ENCODE data around the gene GDPD3. TPM values are rescaled to one million over a fixed set of nuclear protein-coding genes. Genes with fewer than 3 reads are reported as not detected.
A peak's percentile ranks its signal among the peaks of the same experiment; 100 is the strongest.

Gene GDPD3
- total RNA-seq, 1 donor from 2014 or later = 1.8 TPM

- H3K79me2 ChIP-seq (ENCODE audit: insufficient read depth, low read length) = peaks cover 54% of the 10 kb centered on the region
- TF ChIP-seq EZH2 (IDR thresholded peaks at IDR 0.05; ENCODE audit: insufficient read depth, low read length) = no peak
- TF ChIP-seq, protein P1, sequence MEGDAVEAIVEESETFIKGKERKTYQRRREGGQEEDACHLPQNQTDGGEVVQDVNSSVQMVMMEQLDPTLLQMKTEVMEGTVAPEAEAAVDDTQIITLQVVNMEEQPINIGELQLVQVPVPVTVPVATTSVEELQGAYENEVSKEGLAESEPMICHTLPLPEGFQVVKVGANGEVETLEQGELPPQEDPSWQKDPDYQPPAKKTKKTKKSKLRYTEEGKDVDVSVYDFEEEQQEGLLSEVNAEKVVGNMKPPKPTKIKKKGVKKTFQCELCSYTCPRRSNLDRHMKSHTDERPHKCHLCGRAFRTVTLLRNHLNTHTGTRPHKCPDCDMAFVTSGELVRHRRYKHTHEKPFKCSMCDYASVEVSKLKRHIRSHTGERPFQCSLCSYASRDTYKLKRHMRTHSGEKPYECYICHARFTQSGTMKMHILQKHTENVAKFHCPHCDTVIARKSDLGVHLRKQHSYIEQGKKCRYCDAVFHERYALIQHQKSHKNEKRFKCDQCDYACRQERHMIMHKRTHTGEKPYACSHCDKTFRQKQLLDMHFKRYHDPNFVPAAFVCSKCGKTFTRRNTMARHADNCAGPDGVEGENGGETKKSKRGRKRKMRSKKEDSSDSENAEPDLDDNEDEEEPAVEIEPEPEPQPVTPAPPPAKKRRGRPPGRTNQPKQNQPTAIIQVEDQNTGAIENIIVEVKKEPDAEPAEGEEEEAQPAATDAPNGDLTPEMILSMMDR (IDR thresholded peaks at IDR 0.05; ENCODE audit: insufficient read depth, low read depth, low read length) = no peak
- peak overlapping the region; percentile 98 for H3K4me2 ChIP-seq (ENCODE audit: low read length)
- peak overlapping the region; percentile 93 for H3K27ac ChIP-seq (ENCODE audit: low read depth, low read length)
- FAIRE-seq = no peak
- H3K4me1 ChIP-seq (ENCODE audit: insufficient read depth, low read length) = peaks cover 54% of the 10 kb centered on the region
- H3K9me3 ChIP-seq (ENCODE audit: insufficient read depth, low read depth, low read length) = no peaks in the 10 kb centered on the region
- H3K4me1 Mint-ChIP-seq (ENCODE audit: low read depth, unreplicated experiment) = peaks cover 31% of the 10 kb centered on the region
- H2AFZ ChIP-seq (ENCODE audit: low read depth, low read length) = no peak overlapping the region
- H3K9ac ChIP-seq (ENCODE audit: low read length) = peak overlapping the region; percentile 89
- no peaks in the 10 kb centered on the region for H3K9me3 Mint-ChIP-seq (ENCODE audit: unreplicated experiment)
- H3K27me3 ChIP-seq (ENCODE audit: insufficient read depth, low read length) = no peaks in the 10 kb centered on the region
- peaks cover 53% of the 10 kb centered on the region for H4K20me1 ChIP-seq (ENCODE audit: insufficient read depth, low read length)
- DNase-seq (ENCODE audit: low read depth) = peak; percentile 51
- peak overlapping the region; percentile 85 for H3K4me3 ChIP-seq (ENCODE audit: insufficient read depth, low read depth, low read length)
- H3K4me3 Mint-ChIP-seq (ENCODE audit: unreplicated experiment) = peak overlapping the region; percentile 98
- peaks cover 27% of the 10 kb centered on the region for H3K36me3 ChIP-seq (ENCODE audit: insufficient read depth, low read length)
- no peaks in the 10 kb centered on the region for H3K27me3 Mint-ChIP-seq (ENCODE audit: low read depth, unreplicated experiment)
- peaks cover 33% of the 10 kb centered on the region for H3K36me3 Mint-ChIP-seq (ENCODE audit: low read depth, unreplicated experiment)
- peak overlapping the region; percentile 98 for H3K27ac Mint-ChIP-seq (ENCODE audit: unreplicated experiment)
Measured at GRCh38 chr16:30065943-30066760, 47.2 kb downstream of the GDPD3 start.

- no peaks in the 10 kb centered on the region for H3K27me3 Mint-ChIP-seq (ENCODE audit: low read depth, unreplicated experiment)
- H3K4me3 Mint-ChIP-seq (ENCODE audit: unreplicated experiment) = peak within 1 kb of the TSS; percentile 98
- peak within 1 kb of the TSS; percentile 89 for H3K9ac ChIP-seq (ENCODE audit: low read length)
- H3K27ac Mint-ChIP-seq (ENCODE audit: unreplicated experiment) = peak within 1 kb of the TSS; percentile 98
- H3K27me3 ChIP-seq (ENCODE audit: insufficient read depth, low read length) = no peaks in the 10 kb centered on the region
- H3K4me1 ChIP-seq (ENCODE audit: insufficient read depth, low read length) = peaks cover 52% of the 10 kb centered on the region
- H3K4me1 Mint-ChIP-seq (ENCODE audit: low read depth, unreplicated experiment) = peaks cover 25% of the 10 kb centered on the region
- peak within 1 kb of the TSS; percentile 89 for H2AFZ ChIP-seq (ENCODE audit: low read depth, low read length)
- H3K27ac ChIP-seq (ENCODE audit: low read depth, low read length) = peak within 1 kb of the TSS; percentile 93
- peaks cover 33% of the 10 kb centered on the region for H3K36me3 Mint-ChIP-seq (ENCODE audit: low read depth, unreplicated experiment)
- H3K79me2 ChIP-seq (ENCODE audit: insufficient read depth, low read length) = peaks cover 46% of the 10 kb centered on the region
- peak; percentile 95 for DNase-seq (ENCODE audit: low read depth)
- no peaks in the 10 kb centered on the region for H3K9me3 ChIP-seq (ENCODE audit: insufficient read depth, low read depth, low read length)
- peaks cover 44% of the 10 kb centered on the region for H4K20me1 ChIP-seq (ENCODE audit: insufficient read depth, low read length)
- H3K9me3 Mint-ChIP-seq (ENCODE audit: unreplicated experiment) = no peaks in the 10 kb centered on the region
- H3K36me3 ChIP-seq (ENCODE audit: insufficient read depth, low read length) = peaks cover 25% of the 10 kb centered on the region
- peak within 1 kb of the TSS; percentile 98 for H3K4me2 ChIP-seq (ENCODE audit: low read length)
- no peak for FAIRE-seq
- peak within 1 kb of the TSS; percentile 85 for H3K4me3 ChIP-seq (ENCODE audit: insufficient read depth, low read depth, low read length)
- TF ChIP-seq, protein P1 (IDR thresholded peaks at IDR 0.05; ENCODE audit: insufficient read depth, low read depth, low read length) = no peak
- TF ChIP-seq EZH2 (IDR thresholded peaks at IDR 0.05; ENCODE audit: insufficient read depth, low read length) = no peak
Measured at GRCh38 chr16:30065102-30065942, 48.0 kb downstream of the GDPD3 start, which contains the start of gene ALDOA. Gene ALDOA, plus strand, starts transcription at chr16:30065760. Its CDS starts 1,138 bp downstream, at chr16:30066898.
